ENCODE measurements around the gene MS4A3.

DNA sequence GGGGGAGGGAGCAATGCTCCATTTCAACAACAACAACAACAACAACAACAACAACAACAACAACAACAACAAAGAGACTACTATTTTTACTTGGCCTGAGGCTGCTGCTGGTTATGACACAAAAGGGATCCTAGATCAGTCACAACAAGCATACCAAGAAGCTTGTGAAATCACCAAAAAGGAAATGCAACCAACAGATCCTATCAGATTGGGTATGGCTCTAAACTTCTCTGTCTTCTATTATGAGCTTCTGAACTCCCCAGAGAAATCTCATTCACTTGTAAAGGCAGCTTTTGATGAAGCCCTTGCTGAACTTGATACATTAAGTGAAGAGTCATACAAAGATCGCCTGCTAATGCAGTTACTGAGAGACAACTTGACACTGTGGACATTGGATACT is 21.5 kb downstream of the MS4A3 start:
- TF ChIP-seq, protein P1, sequence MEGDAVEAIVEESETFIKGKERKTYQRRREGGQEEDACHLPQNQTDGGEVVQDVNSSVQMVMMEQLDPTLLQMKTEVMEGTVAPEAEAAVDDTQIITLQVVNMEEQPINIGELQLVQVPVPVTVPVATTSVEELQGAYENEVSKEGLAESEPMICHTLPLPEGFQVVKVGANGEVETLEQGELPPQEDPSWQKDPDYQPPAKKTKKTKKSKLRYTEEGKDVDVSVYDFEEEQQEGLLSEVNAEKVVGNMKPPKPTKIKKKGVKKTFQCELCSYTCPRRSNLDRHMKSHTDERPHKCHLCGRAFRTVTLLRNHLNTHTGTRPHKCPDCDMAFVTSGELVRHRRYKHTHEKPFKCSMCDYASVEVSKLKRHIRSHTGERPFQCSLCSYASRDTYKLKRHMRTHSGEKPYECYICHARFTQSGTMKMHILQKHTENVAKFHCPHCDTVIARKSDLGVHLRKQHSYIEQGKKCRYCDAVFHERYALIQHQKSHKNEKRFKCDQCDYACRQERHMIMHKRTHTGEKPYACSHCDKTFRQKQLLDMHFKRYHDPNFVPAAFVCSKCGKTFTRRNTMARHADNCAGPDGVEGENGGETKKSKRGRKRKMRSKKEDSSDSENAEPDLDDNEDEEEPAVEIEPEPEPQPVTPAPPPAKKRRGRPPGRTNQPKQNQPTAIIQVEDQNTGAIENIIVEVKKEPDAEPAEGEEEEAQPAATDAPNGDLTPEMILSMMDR (IDR thresholded peaks at IDR 0.05; ENCODE audit: low read depth, low read length, poor library complexity, severe bottlenecking) = no peak
- no peak for TF ChIP-seq EZH2phosphoT487 (IDR thresholded peaks at IDR 0.05; ENCODE audit: borderline replicate concordance, low read length)
